Right lobe of liver (tissue), 4 donors: ENCODE results near the gene RYR3.

ENCODE experiments used
- POLR2A ChIP-seq: fragments of 450-650 bp; IDR thresholded peaks from one replicate; pipeline ENCODE4 v1.6.1; 2017; ENCODE audit warnings: antibody characterized with exemption, mild to moderate bottlenecking
- TF ChIP-seq, protein P1 (sequence below), 4 donors: fragments of 200-600 bp in 3 of 4; fragments of 450-650 bp in 1 of 4; IDR thresholded peaks; one replicate each; pipeline versions ENCODE4 v1.5.1 to v1.8.0; 2016 to 2022; ENCODE audit warnings: antibody characterized with exemption in 4 of 4, mild to moderate bottlenecking in 2 of 4
- donor health status: DM: no; HTN: no; CAD: no.
- donor health status: DM: no; HTN: no; CAD: no.
- donor health status: DM: no; HTN: yes; CAD: no.

DNA sequence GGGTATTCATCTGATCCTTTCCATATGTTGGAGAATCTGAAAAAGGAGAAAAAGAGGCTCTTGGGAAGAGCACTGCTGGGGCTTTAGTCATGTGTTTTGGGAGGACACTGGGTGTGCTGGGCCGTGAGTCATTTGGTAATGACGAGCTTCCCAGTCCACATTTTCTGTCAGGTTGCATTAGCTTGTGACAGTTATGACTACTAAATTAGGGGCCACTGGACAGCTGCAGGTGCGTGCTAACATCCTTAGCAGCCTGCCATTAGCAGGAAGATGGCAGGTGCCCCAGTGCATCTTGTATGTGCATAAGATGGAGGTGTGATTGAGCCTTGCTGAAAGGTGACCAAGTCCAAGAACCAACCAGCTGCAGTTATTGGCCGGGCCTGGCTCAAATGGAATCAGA lies 242.4 kb downstream of the RYR3 start:
- TF ChIP-seq, protein P1, sequence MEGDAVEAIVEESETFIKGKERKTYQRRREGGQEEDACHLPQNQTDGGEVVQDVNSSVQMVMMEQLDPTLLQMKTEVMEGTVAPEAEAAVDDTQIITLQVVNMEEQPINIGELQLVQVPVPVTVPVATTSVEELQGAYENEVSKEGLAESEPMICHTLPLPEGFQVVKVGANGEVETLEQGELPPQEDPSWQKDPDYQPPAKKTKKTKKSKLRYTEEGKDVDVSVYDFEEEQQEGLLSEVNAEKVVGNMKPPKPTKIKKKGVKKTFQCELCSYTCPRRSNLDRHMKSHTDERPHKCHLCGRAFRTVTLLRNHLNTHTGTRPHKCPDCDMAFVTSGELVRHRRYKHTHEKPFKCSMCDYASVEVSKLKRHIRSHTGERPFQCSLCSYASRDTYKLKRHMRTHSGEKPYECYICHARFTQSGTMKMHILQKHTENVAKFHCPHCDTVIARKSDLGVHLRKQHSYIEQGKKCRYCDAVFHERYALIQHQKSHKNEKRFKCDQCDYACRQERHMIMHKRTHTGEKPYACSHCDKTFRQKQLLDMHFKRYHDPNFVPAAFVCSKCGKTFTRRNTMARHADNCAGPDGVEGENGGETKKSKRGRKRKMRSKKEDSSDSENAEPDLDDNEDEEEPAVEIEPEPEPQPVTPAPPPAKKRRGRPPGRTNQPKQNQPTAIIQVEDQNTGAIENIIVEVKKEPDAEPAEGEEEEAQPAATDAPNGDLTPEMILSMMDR (IDR thresholded peaks at IDR 0.05): no peak
- no peak for TF ChIP-seq POLR2A
